GM21825 (cell line): ENCODE measurements around the gene IQCB1.
"Not testable (repeated sequence)": the region's sequence is repeated elsewhere in the genome, so short reads cannot be mapped to it uniquely, and the experiment has no call there.

Source experiments
- ATAC-seq: cut with Tn5 transposase; IDR thresholded peaks from one replicate; pipeline ENCODE4 v1.9.1; 2021; ENCODE audit warnings: mild to moderate bottlenecking, moderate library complexity; ENCODE audit not compliant: unreplicated experiment

IQCB1 gene

DNA sequence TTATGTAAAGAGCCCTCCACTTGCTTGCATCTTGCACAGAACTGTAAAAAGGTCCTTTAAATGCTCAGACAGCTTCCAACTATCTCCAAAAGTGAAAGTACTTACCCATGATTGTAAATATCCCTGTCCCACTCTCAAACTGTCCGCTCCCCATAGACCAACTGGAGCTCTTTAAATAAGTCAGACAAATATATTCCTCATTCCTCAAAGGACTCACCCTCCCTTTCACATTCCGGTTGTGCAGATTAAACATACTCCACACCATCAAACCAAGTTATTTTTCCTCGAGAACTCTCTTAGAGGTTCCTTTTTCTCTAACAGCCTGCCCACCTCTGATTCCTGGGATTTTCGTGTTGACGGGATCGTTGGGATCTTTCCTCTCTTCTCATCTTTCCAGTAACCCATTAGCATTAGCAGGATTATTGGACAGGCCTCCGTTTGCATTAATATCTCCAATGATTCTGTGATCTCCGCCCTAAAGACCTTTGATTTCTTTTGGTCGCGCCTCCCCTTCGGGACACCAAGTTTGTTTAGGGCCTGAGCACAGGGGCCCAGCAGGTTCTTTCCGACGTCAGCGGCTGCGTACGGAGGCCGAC is 86.1 kb downstream of the IQCB1 start:
- ATAC-seq: no peak

GRCh38 chr3:121747976-121748375 is 86.9 kb downstream of the IQCB1 start:
- no peak for ATAC-seq

DNA sequence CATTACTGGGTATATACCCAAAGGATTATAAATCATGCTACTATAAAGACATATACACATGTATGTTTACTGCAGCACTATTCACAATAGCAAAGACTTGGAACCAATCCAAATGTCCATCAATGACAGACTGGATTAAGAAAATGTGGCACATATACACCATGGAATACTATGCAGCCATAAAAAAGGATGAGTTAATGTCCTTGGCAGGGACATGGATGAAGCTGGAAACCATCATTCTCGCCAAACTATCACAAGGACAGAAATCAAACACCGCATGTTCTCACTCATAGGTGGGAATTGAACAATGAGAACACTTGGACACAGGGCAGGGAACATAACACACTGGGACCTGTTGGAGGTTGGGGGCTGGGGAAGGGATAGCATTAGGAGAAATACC is 91.8 kb downstream of the IQCB1 start:
- ATAC-seq: not testable (repeated sequence)

GRCh38 chr3:121740896-121741295 is 94.0 kb downstream of the IQCB1 start:
- ATAC-seq: no peak

DNA sequence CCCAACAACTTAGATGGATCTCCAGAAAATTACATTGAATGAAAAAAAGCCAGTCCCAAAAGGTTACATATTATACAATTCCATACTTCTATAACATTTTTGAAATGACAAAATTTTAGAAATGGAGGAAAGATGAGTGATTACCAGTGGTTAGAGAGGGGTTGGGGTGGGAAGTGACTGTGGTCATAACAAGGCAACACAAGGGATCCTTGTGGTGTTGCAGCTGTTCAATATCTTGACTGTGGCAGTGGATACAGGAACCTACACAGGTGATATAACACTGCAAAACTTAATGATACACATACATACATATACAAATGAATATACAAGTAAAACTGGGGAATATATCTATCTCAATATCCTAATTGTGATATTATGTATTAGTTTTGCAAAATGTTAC is 95.0 kb downstream of the IQCB1 start:
- ATAC-seq: no peak

GRCh38 chr3:121737644-121738043 is 97.2 kb downstream of the IQCB1 start:
- ATAC-seq: no peak

- ATAC-seq: no peak
These were observed 98.7 kb downstream of the IQCB1 start for GRCh38 chr3:121736112-121736511.

DNA sequence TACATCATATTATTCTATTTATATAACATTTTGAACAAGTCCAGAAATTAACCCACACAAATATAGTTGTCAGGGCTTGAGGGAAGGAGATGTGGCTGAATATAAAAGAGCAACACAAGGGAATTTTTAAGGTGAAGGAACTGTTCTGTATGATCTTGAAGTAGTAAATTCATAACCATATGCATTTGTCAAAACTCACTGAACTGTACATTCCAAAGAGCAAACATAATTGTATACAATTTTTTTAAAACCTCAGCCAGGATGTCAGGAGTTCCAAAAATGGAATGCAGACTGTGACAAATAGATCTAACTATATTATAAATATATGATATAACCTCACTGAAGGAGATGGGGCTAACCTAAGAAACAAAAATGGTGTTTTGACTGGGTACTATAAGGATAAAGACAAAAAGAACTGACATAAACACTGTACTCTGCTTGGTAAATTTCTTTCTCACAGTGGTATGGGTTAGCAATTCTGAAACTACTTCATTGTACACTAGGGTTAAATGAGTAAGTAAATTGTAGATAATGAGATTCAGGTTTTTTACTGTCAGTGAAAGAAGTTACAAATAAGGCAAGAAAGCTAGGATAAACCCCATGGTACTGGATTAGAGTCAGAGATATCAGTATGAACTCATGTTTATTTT is 99.7 kb downstream of the IQCB1 start:
- ATAC-seq: peak; percentile 85

- no peak for ATAC-seq
These were observed 103.7 kb downstream of the IQCB1 start for GRCh38 chr3:121730940-121731687.

GRCh38 chr3:121724130-121724529 is 110.7 kb downstream of the IQCB1 start:
- peak; percentile 89 for ATAC-seq

DNA sequence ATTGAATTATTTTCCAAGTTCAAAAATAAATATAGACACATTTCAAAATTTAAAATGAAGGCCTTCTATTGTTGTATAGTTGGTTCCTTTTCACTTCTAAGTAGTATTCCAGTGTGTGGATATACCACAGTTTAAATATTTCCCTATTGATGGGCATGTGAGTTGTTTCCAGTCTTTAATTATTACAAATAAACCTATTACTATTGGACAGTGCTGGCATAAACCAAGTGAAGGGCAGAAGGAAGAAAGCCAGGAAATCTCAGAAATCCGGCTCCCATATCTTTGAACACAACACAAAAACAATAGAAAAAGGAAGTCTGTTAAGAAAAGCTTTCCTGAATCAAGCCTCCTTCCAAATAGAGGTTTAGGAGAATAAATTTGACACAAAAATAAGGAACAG is 111.4 kb downstream of the IQCB1 start:
- ATAC-seq: no peak

- ATAC-seq: no peak
These were observed 112.4 kb downstream of the IQCB1 start for GRCh38 chr3:121722411-121722810.

- ATAC-seq: no peak
These were observed 114.7 kb downstream of the IQCB1 start for GRCh38 chr3:121720163-121720562.
